SK-N-SH treated with all-trans-retinoic acid at 6 μM for 48 hours (cell line): ENCODE measurements around the gene RMND5A.
"Not testable (repeated sequence)": the region's sequence is repeated elsewhere in the genome, so short reads cannot be mapped to it uniquely, and the experiment has no call there.

Experiments used
- ARNTL ChIP-seq: fragments of 450-650 bp; formaldehyde crosslinking; IDR thresholded peaks from 2 replicates; pipeline ENCODE4 v1.5.0; 2020; ENCODE audit warnings: low read depth, mild to moderate bottlenecking, moderate library complexity, borderline replicate concordance
- BACH2 ChIP-seq: fragments of 250-450 bp; sonication (Bioruptor Pico); IDR thresholded peaks from 2 replicates; pipeline ENCODE4 v1.9.0; 2021; ENCODE audit warnings: mild to moderate bottlenecking, borderline replicate concordance
- CREB5 ChIP-seq: fragments of 250-450 bp; sonication (Bioruptor Pico); IDR thresholded peaks from 2 replicates; pipeline ENCODE4 v1.5.1; 2020; ENCODE audit warnings: low read depth, mild to moderate bottlenecking, moderate library complexity
- CSDC2 ChIP-seq: fragments of 250-450 bp; sonication (Bioruptor Pico); IDR thresholded peaks from 2 replicates; pipeline ENCODE4 v1.5.0; 2020; ENCODE audit warnings: mild to moderate bottlenecking, moderate library complexity
- GLIS3 ChIP-seq: fragments of 250-450 bp; sonication (Bioruptor Pico); IDR thresholded peaks from 2 replicates; pipeline ENCODE4 v1.5.0; 2020; ENCODE audit warnings: mild to moderate bottlenecking, moderate library complexity
- PATZ1 ChIP-seq: fragments of 250-450 bp; sonication (Bioruptor Pico); IDR thresholded peaks from 2 replicates; pipeline ENCODE4 v1.8.0; 2020; ENCODE audit warnings: mild to moderate bottlenecking, moderate library complexity, borderline replicate concordance
- POU6F1 ChIP-seq: fragments of 250-450 bp; sonication (Bioruptor Pico); IDR thresholded peaks from 2 replicates; pipeline ENCODE4 v1.8.0; 2021; ENCODE audit warnings: low read depth, mild to moderate bottlenecking, moderate library complexity, borderline replicate concordance
- SNAI2 ChIP-seq: fragments of 250-450 bp; sonication (Bioruptor Pico); IDR thresholded peaks from 2 replicates; pipeline ENCODE4 v1.5.0; 2020; ENCODE audit warnings: mild to moderate bottlenecking, moderate library complexity
- ZC3H10 ChIP-seq: fragments of 250-450 bp; sonication (Bioruptor Pico); IDR thresholded peaks from 2 replicates; pipeline ENCODE4 v1.5.1; 2021; ENCODE audit warnings: mild to moderate bottlenecking, moderate library complexity
- ZFP3 ChIP-seq: fragments of 250-450 bp; sonication (Bioruptor Pico); IDR thresholded peaks from 2 replicates; pipeline ENCODE4 v1.5.0; 2020; ENCODE audit warnings: mild to moderate bottlenecking, moderate library complexity
- ZFP30 ChIP-seq: fragments of 450-650 bp; formaldehyde crosslinking; IDR thresholded peaks from 2 replicates; pipeline ENCODE4 v1.5.0; 2022; ENCODE audit warnings: mild to moderate bottlenecking, moderate library complexity
- ZNF70 ChIP-seq: fragments of 450-650 bp; formaldehyde crosslinking; IDR thresholded peaks from 2 replicates; pipeline ENCODE4 v1.5.0; 2020; ENCODE audit warnings: mild to moderate bottlenecking, moderate library complexity

GRCh38 chr2:86720540-86721320, 639 bp downstream of the RMND5A start:
- TF ChIP-seq ARNTL; ZNF70 (CRISPR knock-in tag); CSDC2 (CRISPR knock-in tag); PATZ1; BACH2 (CRISPR knock-in tag); ZC3H10 (CRISPR knock-in tag); SNAI2 (CRISPR knock-in tag); ZFP3 (CRISPR knock-in tag); ZFP30 (CRISPR knock-in tag); GLIS3 (CRISPR knock-in tag); POU6F1 (CRISPR knock-in tag); CREB5: not testable (repeated sequence)
